OCI-LY1 (cell line): Measurements from ENCODE around the gene EEPD1.
A peak's percentile ranks its signal among the peaks of the same experiment; 100 is the strongest.

Experiments
- H2AFZ ChIP-seq: fragments of 200-600 bp; sonication (generic), shearing (Covaris generic); 2 replicates; pipeline ENCODE4 v1.6.0; 2014; ENCODE audit warnings: antibody characterized with exemption, mild to moderate bottlenecking, low read length
- H3F3A ChIP-seq: fragments of 200-600 bp; sonication (generic), shearing (Covaris generic); 2 replicates; pipeline ENCODE4 v1.6.0; 2014; ENCODE audit warnings: mild to moderate bottlenecking, antibody characterized with exemption, low read length, moderate library complexity; ENCODE audit not compliant: insufficient read depth
- H3K27ac ChIP-seq: fragments of 200-600 bp; sonication (generic); 2 replicates; pipeline ENCODE4 v1.5.1; 2014; ENCODE audit warnings: low read length, mixed run types, mild to moderate bottlenecking, low read depth; ENCODE audit not compliant: poor library complexity, severe bottlenecking
- H3K27me3 ChIP-seq: fragments of 200-600 bp; sonication (generic); 2 replicates; pipeline ENCODE4 v1.6.0; 2014; ENCODE audit warnings: antibody characterized with exemption, mild to moderate bottlenecking, low read length, moderate library complexity; ENCODE audit not compliant: insufficient read depth
- H3K36me3 ChIP-seq: fragments of 200-600 bp; sonication (generic); 2 replicates; pipeline ENCODE4 v1.6.1; 2014; ENCODE audit warnings: mild to moderate bottlenecking, antibody characterized with exemption, low read length, moderate library complexity, mixed read lengths; ENCODE audit not compliant: insufficient read depth
- H3K4me1 ChIP-seq: fragments of 200-600 bp; sonication (generic); 2 replicates; pipeline ENCODE4 v1.5.1; 2014; ENCODE audit warnings: mild to moderate bottlenecking, low read length, moderate library complexity; ENCODE audit not compliant: insufficient read depth, severe bottlenecking
- H3K4me2 ChIP-seq: fragments of 200-600 bp; sonication (generic), shearing (Covaris generic); 2 replicates; pipeline ENCODE4 v1.6.1; 2014; ENCODE audit warnings: low read length
- H3K4me3 ChIP-seq: fragments of 200-600 bp; sonication (generic); 2 replicates; pipeline ENCODE4 v1.5.1; 2014; ENCODE audit warnings: low read length, low read depth, mild to moderate bottlenecking, mixed read lengths; ENCODE audit not compliant: poor library complexity, severe bottlenecking
- H3K79me2 ChIP-seq: fragments of 200-600 bp; shearing (Covaris generic); 2 replicates; pipeline ENCODE4 v1.6.1; 2016; ENCODE audit warnings: mixed run types, low read length, mixed read lengths; ENCODE audit not compliant: insufficient read depth
- H3K9ac ChIP-seq: fragments of 200-600 bp; sonication (generic), shearing (Covaris generic); 2 replicates; pipeline ENCODE4 v1.6.1; 2014; ENCODE audit warnings: mild to moderate bottlenecking, low read length, mixed read lengths
- H3K9me2 ChIP-seq: fragments of 200-600 bp; sonication (generic), shearing (Covaris generic); 2 replicates; pipeline ENCODE4 v1.6.1; 2014; ENCODE audit warnings: low read depth, mild to moderate bottlenecking, low read length, mixed read lengths
- H3K9me3 ChIP-seq: fragments of 200-600 bp; shearing (Covaris generic); 2 replicates; pipeline ENCODE4 v1.6.1; 2014; ENCODE audit warnings: low read length, mixed read lengths
- H4K20me1 ChIP-seq: fragments of 200-600 bp; sonication (generic), shearing (Covaris generic); 2 replicates; pipeline ENCODE4 v1.6.0; 2016; ENCODE audit warnings: mild to moderate bottlenecking, low read length; ENCODE audit not compliant: insufficient read depth
- CTCF ChIP-seq: fragments of 200-600 bp; sonication (generic), shearing (Covaris generic); IDR thresholded peaks from 2 replicates; pipeline ENCODE4 v1.5.1; 2017; ENCODE audit warnings: mild to moderate bottlenecking, antibody characterized with exemption, low read length, moderate library complexity, mixed read lengths
- EZH2 ChIP-seq: fragments of 200-600 bp; sonication (generic), shearing (Covaris generic); IDR thresholded peaks from 2 replicates; pipeline ENCODE4 v1.8.0; 2017; ENCODE audit warnings: borderline replicate concordance, mixed run types, mild to moderate bottlenecking, antibody characterized with exemption, low read length, moderate library complexity, mixed read lengths

The EEPD1 gene

GRCh38 chr7:36288501-36288900 lies 135.4 kb downstream of the EEPD1 start:
- H2AFZ ChIP-seq: no peak overlapping the region
- H3K9me2 ChIP-seq: no peaks in the 10 kb centered on the region
- no peak for TF ChIP-seq EZH2
- TF ChIP-seq CTCF: no peak
- no peak overlapping the region; the same call in 1 of the 2 replicates for H3K9ac ChIP-seq
- H3F3A ChIP-seq: no peaks in the 10 kb centered on the region
- no peak overlapping the region for H3K4me3 ChIP-seq
- no peaks in the 10 kb centered on the region for H3K27me3 ChIP-seq
- no peaks in the 10 kb centered on the region for H3K9me3 ChIP-seq
- peak overlapping the region; percentile 61 for H3K27ac ChIP-seq
- H3K79me2 ChIP-seq: no peaks in the 10 kb centered on the region
- H3K36me3 ChIP-seq: no peaks in the 10 kb centered on the region
- H4K20me1 ChIP-seq: no peaks in the 10 kb centered on the region
- H3K4me2 ChIP-seq: no peak overlapping the region
- H3K4me1 ChIP-seq: peaks cover 50% of the 10 kb centered on the region

- Histone ChIP-seq H3K4me1 (peaks cover 37% of the 10 kb centered on the region), H3K27ac (no peak overlapping the region), H3K9me3 (no peaks in the 10 kb centered on the region), H2AFZ (no peak overlapping the region), H3K4me3 (no peak overlapping the region), H3F3A (no peaks in the 10 kb centered on the region), H3K9ac (no peak overlapping the region), H3K4me2 (no peak overlapping the region), H3K36me3 (no peaks in the 10 kb centered on the region), H3K27me3 (no peaks in the 10 kb centered on the region), H3K9me2 (no peaks in the 10 kb centered on the region), H4K20me1 (no peaks in the 10 kb centered on the region), H3K79me2 (no peaks in the 10 kb centered on the region)
- TF ChIP-seq EZH2 (no peak), CTCF (no peak)
These were observed 137.0 kb downstream of the EEPD1 start for GRCh38 chr7:36289833-36290661.

- no peaks in the 10 kb centered on the region for H3K9me3 ChIP-seq
- H2AFZ ChIP-seq: no peak overlapping the region
- no peaks in the 10 kb centered on the region for H3K79me2 ChIP-seq
- no peaks in the 10 kb centered on the region for H3K9me2 ChIP-seq
- no peak overlapping the region for H3K4me2 ChIP-seq
- no peaks in the 10 kb centered on the region for H3K27me3 ChIP-seq
- H3K27ac ChIP-seq: no peak overlapping the region
- TF ChIP-seq EZH2: no peak
- TF ChIP-seq CTCF: peak; percentile 100
- H3F3A ChIP-seq: no peaks in the 10 kb centered on the region
- no peak overlapping the region for H3K9ac ChIP-seq
- H3K4me1 ChIP-seq: peaks cover 23% of the 10 kb centered on the region
- no peaks in the 10 kb centered on the region for H3K36me3 ChIP-seq
- no peak overlapping the region for H3K4me3 ChIP-seq
- no peaks in the 10 kb centered on the region for H4K20me1 ChIP-seq
These were observed 138.6 kb downstream of the EEPD1 start for GRCh38 chr7:36291387-36292316.
